ENCODE results near the gene ADAM19. TPM values are rescaled to one million over a fixed set of nuclear protein-coding genes. Genes with fewer than 3 reads are reported as not detected.

Gene ADAM19
- total RNA-seq, 2 donors from 2014 or later = 1.9 to 8.1 TPM

- no peak overlapping the region for H3K27ac ChIP-seq
- intact Hi-C loops (cut with DNase I) = no loop called here
- no peak for DNase-seq (ENCODE audit: low spot score)
- TF ChIP-seq POLR2A (IDR thresholded peaks at IDR 0.05) (no peak), POLR2AphosphoS5 (IDR thresholded peaks at IDR 0.05) (no peak), CTCF (IDR thresholded peaks at IDR 0.05) (no peak)
- H3K36me3 ChIP-seq = no peaks in the 10 kb centered on the region
- H3K4me1 ChIP-seq (replicated peaks) = no peaks in the 10 kb centered on the region
- H3K9me3 ChIP-seq = no peaks in the 10 kb centered on the region
- no peak overlapping the region for H3K4me3 ChIP-seq
- H3K27me3 ChIP-seq (replicated peaks; ENCODE audit: insufficient read depth) = no peaks in the 10 kb centered on the region
- WGBS = 74% methylated on average over 5 of the region's 5 CpGs
Measured at GRCh38 chr5:157549954-157550549, 25.5 kb downstream of the ADAM19 start.

DNA sequence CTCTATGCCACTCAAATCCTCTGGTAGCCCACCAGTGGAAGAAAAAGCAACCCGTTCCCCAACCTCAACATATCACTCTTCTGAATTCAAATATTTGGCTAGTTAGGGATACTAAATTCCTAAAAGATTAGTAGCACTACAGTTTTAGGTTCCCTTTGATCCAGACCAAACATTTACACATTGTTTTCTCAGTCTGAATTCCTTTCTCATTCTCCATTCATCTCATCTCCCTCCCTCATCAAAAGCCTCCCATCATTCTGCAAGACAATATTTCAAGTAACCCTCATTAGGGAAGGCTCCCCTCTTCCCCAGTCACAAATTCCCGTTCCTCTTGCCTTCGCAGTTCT, 26.3 kb downstream of the ADAM19 start:
- WGBS = 47% methylated on average over 3 of the region's 3 CpGs
- Histone ChIP-seq H3K9me3 (no peaks in the 10 kb centered on the region), H3K27me3 (replicated peaks; ENCODE audit: insufficient read depth) (no peaks in the 10 kb centered on the region), H3K4me1 (replicated peaks) (no peaks in the 10 kb centered on the region), H3K36me3 (no peaks in the 10 kb centered on the region), H3K27ac (no peak overlapping the region), H3K4me3 (no peak overlapping the region)
- intact Hi-C loops (cut with DNase I) = no loop called here
- DNase-seq (ENCODE audit: low spot score) = no peak
- TF ChIP-seq POLR2AphosphoS5 (IDR thresholded peaks at IDR 0.05) = no peak
- no peak for TF ChIP-seq CTCF (IDR thresholded peaks at IDR 0.05)
- no peak for TF ChIP-seq POLR2A (IDR thresholded peaks at IDR 0.05)

- no peaks in the 10 kb centered on the region for H3K27me3 ChIP-seq (replicated peaks; ENCODE audit: insufficient read depth)
- no peaks in the 10 kb centered on the region for H3K36me3 ChIP-seq
- no peak for DNase-seq (ENCODE audit: low spot score)
- intact Hi-C loops (cut with DNase I) = no loop called here
- 81% methylated on average over 4 of the region's 4 CpGs for WGBS
- no peak overlapping the region for H3K27ac ChIP-seq
- TF ChIP-seq POLR2AphosphoS5 (IDR thresholded peaks at IDR 0.05) (no peak), POLR2A (IDR thresholded peaks at IDR 0.05) (no peak), CTCF (IDR thresholded peaks at IDR 0.05) (no peak)
- H3K4me3 ChIP-seq = no peak overlapping the region
- no peaks in the 10 kb centered on the region for H3K4me1 ChIP-seq (replicated peaks)
- H3K9me3 ChIP-seq = no peaks in the 10 kb centered on the region
Measured at GRCh38 chr5:157548513-157549282, 26.9 kb downstream of the ADAM19 start.

DNA sequence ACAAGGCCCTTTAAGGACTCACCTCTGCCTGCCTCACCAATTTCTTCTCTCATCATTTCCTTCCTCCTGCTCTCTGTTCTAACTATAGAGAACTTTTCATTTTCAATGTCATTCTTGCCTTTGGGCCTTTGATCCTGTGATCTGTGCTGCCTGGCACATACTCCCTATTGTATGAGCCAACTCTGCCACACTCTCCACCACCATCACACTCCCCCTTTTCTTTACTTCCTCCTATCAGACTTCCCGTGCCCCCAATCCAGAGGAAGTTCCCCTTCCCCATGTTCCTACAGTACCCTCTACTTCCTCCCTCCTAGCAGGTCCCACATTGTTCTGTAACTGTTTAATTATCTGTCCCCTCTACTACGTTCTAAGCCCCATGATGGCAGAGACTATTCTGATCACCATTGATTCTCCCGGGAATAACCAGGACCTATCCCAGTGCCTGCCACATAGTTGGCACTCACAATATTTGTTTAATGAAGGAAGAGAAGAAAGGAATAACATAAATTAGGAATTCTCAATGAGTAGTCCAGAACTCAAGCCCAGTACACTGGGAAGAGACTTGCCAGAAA, 27.5 kb downstream of the ADAM19 start:
- Histone ChIP-seq H3K9me3 (no peaks in the 10 kb centered on the region), H3K36me3 (no peaks in the 10 kb centered on the region), H3K27ac (no peak overlapping the region), H3K4me3 (no peak overlapping the region), H3K4me1 (replicated peaks) (no peaks in the 10 kb centered on the region), H3K27me3 (replicated peaks; ENCODE audit: insufficient read depth) (no peaks in the 10 kb centered on the region)
- WGBS = 57% methylated on average over 3 of the region's 3 CpGs
- intact Hi-C loops (cut with DNase I) = no loop called here
- DNase-seq (ENCODE audit: low spot score) = no peak
- TF ChIP-seq POLR2A (IDR thresholded peaks at IDR 0.05) (no peak), CTCF (IDR thresholded peaks at IDR 0.05) (no peak), POLR2AphosphoS5 (IDR thresholded peaks at IDR 0.05) (no peak)
